GM10266 (cell line): ENCODE results near the gene NSD1.

ENCODE experiments used
- DNase-seq: peaks from one replicate; pipeline ENCODE4 v3.0.0; 2012; ENCODE audit errors: extremely low spot score
- TF ChIP-seq, protein P1 (sequence below): IDR thresholded peaks from 2 replicates; pipeline ENCODE4 v1.5.1; 2012; ENCODE audit warnings: mild to moderate bottlenecking, low read depth; ENCODE audit not compliant: control insufficient read depth, insufficient read depth; ENCODE audit errors: missing control alignments

NSD1 gene

DNA sequence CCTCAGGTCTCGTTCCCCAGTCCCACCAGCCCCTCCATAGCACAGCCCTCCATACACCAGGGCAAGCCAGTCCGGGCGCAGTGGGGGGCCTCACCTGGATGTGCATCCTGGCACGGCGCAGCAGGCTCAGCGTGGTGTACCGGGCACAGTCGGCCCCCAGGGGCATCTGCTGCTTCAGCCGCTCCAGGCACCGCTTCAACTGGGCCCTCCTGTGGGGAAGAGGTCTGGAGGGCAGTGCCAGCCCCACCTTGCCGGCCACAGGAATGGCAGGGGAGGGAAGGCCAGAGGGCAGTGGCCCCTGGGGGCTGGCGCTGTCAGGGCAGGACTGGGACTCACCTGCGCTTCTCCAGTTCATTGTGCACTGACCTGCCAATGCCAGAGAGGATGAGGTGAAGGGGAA, 176.8 kb downstream of the NSD1 start:
- DNase-seq = no peak
- TF ChIP-seq, protein P1, sequence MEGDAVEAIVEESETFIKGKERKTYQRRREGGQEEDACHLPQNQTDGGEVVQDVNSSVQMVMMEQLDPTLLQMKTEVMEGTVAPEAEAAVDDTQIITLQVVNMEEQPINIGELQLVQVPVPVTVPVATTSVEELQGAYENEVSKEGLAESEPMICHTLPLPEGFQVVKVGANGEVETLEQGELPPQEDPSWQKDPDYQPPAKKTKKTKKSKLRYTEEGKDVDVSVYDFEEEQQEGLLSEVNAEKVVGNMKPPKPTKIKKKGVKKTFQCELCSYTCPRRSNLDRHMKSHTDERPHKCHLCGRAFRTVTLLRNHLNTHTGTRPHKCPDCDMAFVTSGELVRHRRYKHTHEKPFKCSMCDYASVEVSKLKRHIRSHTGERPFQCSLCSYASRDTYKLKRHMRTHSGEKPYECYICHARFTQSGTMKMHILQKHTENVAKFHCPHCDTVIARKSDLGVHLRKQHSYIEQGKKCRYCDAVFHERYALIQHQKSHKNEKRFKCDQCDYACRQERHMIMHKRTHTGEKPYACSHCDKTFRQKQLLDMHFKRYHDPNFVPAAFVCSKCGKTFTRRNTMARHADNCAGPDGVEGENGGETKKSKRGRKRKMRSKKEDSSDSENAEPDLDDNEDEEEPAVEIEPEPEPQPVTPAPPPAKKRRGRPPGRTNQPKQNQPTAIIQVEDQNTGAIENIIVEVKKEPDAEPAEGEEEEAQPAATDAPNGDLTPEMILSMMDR = no peak

DNA sequence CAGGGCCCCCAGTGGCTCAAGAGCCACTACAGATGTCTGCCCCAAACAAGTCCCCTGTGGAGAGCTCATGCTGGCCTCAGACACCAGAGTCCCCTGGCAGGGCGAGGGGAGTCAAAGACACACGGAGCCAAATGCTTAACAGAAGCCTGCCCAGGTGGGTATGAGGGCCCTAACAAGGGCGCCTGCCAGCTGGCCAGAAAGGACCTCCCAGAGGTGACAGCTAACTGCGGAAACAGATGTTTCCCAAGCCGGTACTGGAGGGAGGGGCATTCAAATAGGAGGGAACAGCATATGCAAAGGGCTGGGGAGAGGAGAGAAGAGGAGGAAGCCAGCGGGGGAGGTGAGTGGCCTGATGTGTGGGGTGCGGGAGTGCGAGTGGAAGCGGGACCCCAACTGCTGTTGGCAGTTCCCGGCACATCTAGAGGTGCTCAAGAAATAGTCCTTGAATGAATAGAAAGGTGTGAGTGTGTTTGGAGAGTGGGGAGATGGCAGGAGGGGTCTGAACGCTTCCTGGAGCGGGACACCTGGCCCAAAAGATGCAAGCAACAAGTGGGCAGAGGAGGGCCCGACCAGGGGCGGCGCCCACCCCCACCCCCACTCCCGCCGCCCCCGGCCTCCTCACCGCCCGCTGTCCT, 177.3 kb downstream of the NSD1 start:
- TF ChIP-seq, protein P1 = no peak
- DNase-seq = peak; percentile 57

DNA sequence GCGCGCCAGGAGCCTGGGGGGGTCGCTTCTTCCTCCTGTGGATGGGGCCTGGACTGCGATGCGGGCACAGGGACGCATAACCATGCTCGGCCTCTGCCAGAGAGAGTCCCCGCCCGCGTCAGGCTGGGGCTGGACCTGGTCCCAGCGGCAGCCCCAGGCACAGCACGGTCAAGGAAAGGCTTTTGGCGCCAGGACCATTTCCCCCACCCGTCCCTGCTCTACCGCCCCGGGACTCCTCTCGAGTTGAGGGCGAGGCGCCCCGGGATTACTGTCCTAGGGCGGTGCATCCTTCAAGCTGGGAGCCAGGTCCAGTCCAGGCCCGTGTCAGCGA, 177.8 kb downstream of the NSD1 start:
- no peak for DNase-seq
- TF ChIP-seq, protein P1 = no peak

DNA sequence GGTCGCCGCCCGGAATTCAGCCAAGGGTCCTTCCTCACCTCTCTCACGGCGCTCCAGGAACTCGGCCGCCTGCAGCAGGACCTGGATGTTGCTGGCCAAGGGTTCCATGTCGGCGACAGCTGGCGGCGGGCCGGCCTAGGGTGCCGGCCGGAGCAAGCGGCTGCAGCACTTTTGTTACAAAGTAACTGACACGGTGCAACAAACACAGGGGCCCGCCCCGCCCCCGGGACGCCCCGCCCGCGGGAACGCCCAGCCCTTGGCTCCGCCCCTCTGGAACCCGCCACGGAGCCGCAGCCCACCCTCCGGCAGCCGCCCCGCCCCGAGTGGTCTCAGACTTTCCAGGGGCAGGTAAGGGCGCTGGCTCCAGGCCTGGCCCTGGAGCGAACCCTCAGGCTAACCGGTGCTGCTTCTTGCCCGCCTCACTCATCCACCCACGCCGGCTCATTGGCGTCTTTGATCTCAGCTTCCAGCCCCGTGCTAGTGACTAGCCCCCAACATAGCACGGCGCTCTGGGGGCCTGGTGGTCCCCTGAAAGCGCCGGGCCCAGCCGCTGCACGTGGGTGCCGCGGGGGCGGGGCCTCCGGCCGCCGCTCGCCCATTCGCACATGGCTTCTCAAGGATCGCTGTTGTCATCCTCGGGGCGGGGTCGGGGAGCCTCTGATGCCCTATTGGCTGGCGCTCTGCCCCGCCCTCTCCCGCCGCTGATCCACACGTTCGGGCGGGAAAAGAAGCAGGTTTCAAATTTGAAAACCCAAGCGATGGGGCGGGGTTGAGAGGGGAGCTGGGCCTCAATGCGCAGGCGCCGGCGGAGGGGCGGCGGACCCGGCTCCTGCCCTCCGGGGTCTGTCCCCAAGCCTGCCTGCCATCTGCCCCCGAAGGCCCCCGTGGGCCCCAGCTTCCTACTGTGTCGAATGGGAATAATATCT, 178.4 kb downstream of the NSD1 start, which contains the start of gene MXD3:
Gene MXD3, minus strand, starts transcription at position 176 of the 926 bp plus-strand sequence. Its CDS starts 68 bp downstream, at position 108.
- peak; percentile 98 for DNase-seq
- TF ChIP-seq, protein P1 = no peak

DNA sequence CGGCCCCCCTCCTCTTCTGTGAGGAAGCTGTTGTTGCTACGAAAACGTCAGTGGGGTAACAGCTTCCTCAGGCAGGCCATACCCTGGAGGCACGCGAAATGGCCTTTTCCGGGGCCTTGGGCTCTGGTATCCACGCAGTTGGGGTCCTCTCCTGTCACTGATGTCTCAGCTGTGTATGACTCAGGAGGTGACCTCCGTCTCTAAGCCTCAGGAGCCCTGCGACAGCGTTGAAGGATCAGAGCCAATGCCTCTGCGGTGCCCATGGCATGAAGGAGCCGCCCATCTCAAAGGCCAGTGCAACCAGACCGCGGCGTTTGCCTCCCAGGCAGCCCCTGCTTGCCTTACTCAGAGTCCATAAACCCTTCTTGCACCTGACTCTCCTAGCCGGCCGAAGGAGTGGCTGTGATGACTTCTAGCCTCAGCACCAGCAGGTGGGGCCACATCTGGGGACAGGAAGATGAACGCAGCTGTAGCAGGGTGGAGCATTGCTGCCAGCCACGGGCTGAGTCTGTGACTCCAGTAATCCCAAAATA, 179.1 kb downstream of the NSD1 start:
- peak; percentile 50 for DNase-seq
- TF ChIP-seq, protein P1 = peak; percentile 30

DNA sequence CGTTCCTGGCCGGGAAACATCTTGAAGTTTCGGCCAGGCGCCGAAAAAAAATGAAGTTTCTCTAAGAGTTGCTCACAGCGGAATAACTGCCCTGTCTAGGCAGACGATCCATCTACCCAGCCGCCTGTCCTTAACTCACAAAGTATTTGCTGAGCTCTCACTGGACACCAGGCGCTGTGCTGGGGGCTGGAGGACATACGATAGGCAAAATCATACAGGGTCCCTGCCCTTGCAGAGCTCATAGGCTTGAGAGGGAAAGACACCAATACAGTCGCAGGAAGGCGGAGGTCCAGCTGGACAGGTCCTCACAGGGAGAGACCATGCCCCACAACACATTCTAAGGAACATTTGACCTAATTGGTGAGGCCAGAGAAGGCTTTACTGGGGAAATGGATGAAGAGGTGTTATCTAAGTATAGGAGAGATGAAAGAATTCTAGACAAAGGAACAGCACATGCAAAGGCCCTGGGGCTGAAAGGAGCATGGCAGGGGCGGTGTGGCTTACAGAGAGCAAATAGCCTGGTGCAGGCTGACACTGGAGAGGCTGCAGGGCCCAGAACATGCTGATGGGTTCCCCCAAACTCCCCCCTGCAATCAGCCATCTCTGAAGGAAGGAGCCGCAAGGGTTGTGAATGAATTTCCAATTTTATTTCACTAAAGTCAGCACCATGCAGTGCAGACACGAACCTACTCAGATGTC, 180.1 kb downstream of the NSD1 start:
- DNase-seq = no peak
- TF ChIP-seq, protein P1 = no peak
